Endothelial cell of umbilical vein (primary cell): ENCODE results near the gene DNM2. TPM values are rescaled to one million over a fixed set of nuclear protein-coding genes. Genes with fewer than 3 reads are reported as not detected.

Experiments
- BruUV-seq: library from RNA; stranded (reverse); fragments of 400-500 nt; replicated peaks from 2 replicates; lab custom pipeline; 2021; lab: Mats Ljungman, UMichigan
- CTCF ChIA-PET: fragments of 300-600, 350-600 bp; sonication (Branson Sonifier 250); formaldehyde crosslinking; loops from one replicate; lab custom pipeline; 2021; ENCODE audit warnings: antibody characterized with exemption, inconsistent platforms; lab: Charles Lee
- POLR2A ChIA-PET: fragments of 300-600, 350-600 bp; sonication (Branson Sonifier 250); formaldehyde crosslinking; loops from one replicate; lab custom pipeline; 2021; ENCODE audit warnings: antibody characterized with exemption, inconsistent platforms; lab: Charles Lee
- DNase-seq: peaks from one replicate; pipeline ENCODE4 v3.0.0-alpha.2; 2011; ENCODE audit warnings: low read depth, low spot score
- FAIRE-seq: peaks from 2 replicates; lab custom pipeline; 2011; peaks lifted over from hg19 to GRCh38; lab: Jason Lieb, UNC
- H2AFZ ChIP-seq: 2 replicates; pipeline ENCODE4 v1.6.0; 2012; ENCODE audit warnings: low read depth, low read length, control low read depth, inconsistent platforms
- H3K27ac ChIP-seq: 2 replicates; pipeline ENCODE4 v1.5.1; 2011; ENCODE audit warnings: low read depth, mild to moderate bottlenecking, control low read depth, low read length, moderate library complexity; ENCODE audit not compliant: insufficient read depth
- H3K27me3 ChIP-seq, 2 experiments: 2 replicates each; pipeline versions ENCODE4 v1.6.0 to v1.6.1; 2011; ENCODE audit warnings: low read length in 2 of 2, mixed read lengths in 1 of 2; ENCODE audit not compliant: control insufficient read depth in 2 of 2, insufficient read depth in 2 of 2
- H3K36me3 ChIP-seq, 2 experiments: 2 replicates in 1 of 2; 3 replicates in 1 of 2; pipeline ENCODE4 v1.5.1; 2011; ENCODE audit warnings: low read length in 2 of 2, mild to moderate bottlenecking in 1 of 2, moderate library complexity in 1 of 2; ENCODE audit not compliant: control insufficient read depth in 2 of 2, insufficient read depth in 2 of 2; ENCODE audit errors: extremely low read depth in 1 of 2
- H3K4me1 ChIP-seq: 3 replicates; pipeline ENCODE4 v1.5.1; 2011; ENCODE audit warnings: mild to moderate bottlenecking, low read length; ENCODE audit not compliant: control insufficient read depth, insufficient read depth; ENCODE audit errors: extremely low read depth
- H3K4me2 ChIP-seq: 2 replicates; pipeline ENCODE4 v1.6.1; 2011; ENCODE audit warnings: low read length, control low read depth, mixed read lengths; ENCODE audit not compliant: insufficient read depth
- H3K4me3 ChIP-seq, 3 experiments: fragments of 200-600 bp in 1 of 3; sonication (generic), shearing (Covaris generic) in 1 of 3; replicated peaks in 1 of 3; 2 replicates each; pipeline ENCODE4 v1.5.1; 2011 to 2016; ENCODE audit warnings: control low read depth in 3 of 3, low read length in 3 of 3, mild to moderate bottlenecking in 2 of 3, inconsistent platforms in 1 of 3, low read depth in 1 of 3, moderate library complexity in 1 of 3; ENCODE audit not compliant: insufficient read depth in 1 of 3
- H3K79me2 ChIP-seq: 2 replicates; pipeline ENCODE4 v1.6.0; 2012; ENCODE audit warnings: low read length, inconsistent platforms; ENCODE audit not compliant: control insufficient read depth, insufficient read depth
- H3K9ac ChIP-seq: replicated peaks from 2 replicates; pipeline ENCODE3; 2011; ENCODE audit warnings: low read length, control low read depth; ENCODE audit not compliant: insufficient read depth; ENCODE audit errors: extremely low read depth
- H3K9me1 ChIP-seq: replicated peaks from 3 replicates; pipeline ENCODE4 v1.6.0; 2011; ENCODE audit warnings: mild to moderate bottlenecking, low read length; ENCODE audit not compliant: control insufficient read depth, insufficient read depth; ENCODE audit errors: extremely low read depth
- H3K9me3 ChIP-seq: replicated peaks from 2 replicates; pipeline ENCODE4 v1.5.1; 2012; ENCODE audit warnings: low read length, inconsistent platforms; ENCODE audit not compliant: control insufficient read depth, insufficient read depth
- H4K20me1 ChIP-seq: replicated peaks from 2 replicates; pipeline ENCODE3; 2011; ENCODE audit warnings: mild to moderate bottlenecking, low read length; ENCODE audit not compliant: control insufficient read depth, insufficient read depth; ENCODE audit errors: extremely low read depth
- CTCF ChIP-seq, 2 donors: IDR thresholded peaks; 1 replicate in 1 of 2; 2 replicates in 1 of 2; pipeline ENCODE4 v1.5.1; 2011; ENCODE audit warnings: low read length in 2 of 2, mild to moderate bottlenecking in 2 of 2, moderate library complexity in 2 of 2, control low read depth in 1 of 2, inconsistent platforms in 1 of 2, low read depth in 1 of 2; ENCODE audit not compliant: insufficient read depth in 1 of 2; ENCODE audit errors: extremely low read depth in 1 of 2
- EZH2 ChIP-seq: IDR thresholded peaks from 2 replicates; pipeline ENCODE4 v1.6.1; 2012; ENCODE audit warnings: borderline replicate concordance, low read depth, mild to moderate bottlenecking, moderate library complexity, low read length, inconsistent platforms; ENCODE audit not compliant: severe bottlenecking
- GATA2 ChIP-seq: IDR thresholded peaks from 2 replicates; pipeline ENCODE4 v1.7.0; 2011; ENCODE audit warnings: low read depth, mild to moderate bottlenecking, moderate library complexity, mixed read lengths, low read length; ENCODE audit not compliant: insufficient read length, insufficient read depth
- MAX ChIP-seq: IDR thresholded peaks from 2 replicates; pipeline ENCODE4 v1.6.1; 2011; ENCODE audit not compliant: insufficient read depth, insufficient read length
- POLR2A ChIP-seq: IDR thresholded peaks from 2 replicates; pipeline ENCODE4 v1.6.1; 2012; ENCODE audit warnings: low read depth, mild to moderate bottlenecking, control low read depth, low read length
- POLR2AphosphoS5 ChIP-seq: IDR thresholded peaks from 2 replicates; pipeline ENCODE4 v1.6.1; 2012; ENCODE audit warnings: low read depth, mild to moderate bottlenecking, control low read depth, low read length, moderate library complexity; ENCODE audit not compliant: insufficient read depth
- dilution Hi-C: fragments of 300-500 bp; cut with MboI; formaldehyde crosslinking; loops from one replicate; pipeline ENCODE4 v1.15.0; 2019; ENCODE audit warnings: low sequenced_read_pairs; ENCODE audit not compliant: extremely low pct_ligation_motif_present
- intact Hi-C: fragments of 100-400 bp; cut with micrococcal nuclease; formaldehyde crosslinking; loops from one replicate; pipeline ENCODE4 v1.10.0; 2022
- polyA plus RNA-seq, 4 experiments: library from polyadenylated mRNA; depleted of rRNA in 3 of 4; stranded (reverse) in 3 of 4; unstranded in 1 of 4; fragments of >200 nt; gene quantifications; 2 replicates each; pipeline versions ENCODE4 v1.2.1 to v1.2.3, GENCODE V29; 2011 to 2012; ENCODE audit warnings: missing spikeins in 1 of 4
- total RNA-seq: library from RNA; stranded (reverse); gene quantifications from 2 replicates; pipeline ENCODE4 v1.2.3, GENCODE V29; 2021

The DNM2 gene
- total and polyA plus RNA-seq, 2 donors (not counting 3 experiments of a cell fraction or from before 2014, with no cell fraction given) = 81.8 to 175 TPM

- H3K9me1 ChIP-seq = no peaks in the 10 kb centered on the region
- H3K9ac ChIP-seq = no peak overlapping the region
- no peaks in the 10 kb centered on the region for H4K20me1 ChIP-seq
- H3K4me3 ChIP-seq = no peak overlapping the region
- dilution Hi-C loops (no loop called here), intact Hi-C loops (no loop called here)
- H3K27ac ChIP-seq = no peak overlapping the region
- H3K79me2 ChIP-seq = peaks cover 1% of the 10 kb centered on the region
- H3K9me3 ChIP-seq = no peaks in the 10 kb centered on the region
- H3K4me2 ChIP-seq = no peak overlapping the region
- peaks cover 4 to 38% of the 10 kb centered on the region in 2 experiments for H3K36me3 ChIP-seq
- BruUV-seq = no TSS peak
- no peaks in the 10 kb centered on the region for H3K27me3 ChIP-seq
- DNase-seq = no peak
- H3K4me1 ChIP-seq = peaks cover 8% of the 10 kb centered on the region
- TF ChIP-seq EZH2 (no peak), GATA2 (no peak), POLR2A (no peak), CTCF (IDR thresholded peaks at IDR 0.05; ENCODE audit: extremely low read depth in 1 of 2, insufficient read depth in 1 of 2, low read depth in 1 of 2, low read length in 2 of 2) (no peak)
- ChIA-PET POLR2A (no interaction called here), CTCF (no interaction called here)
- no peak overlapping the region for H2AFZ ChIP-seq
- FAIRE-seq = no peak
Measured at GRCh38 chr19:10816691-10817090, 98.8 kb downstream of the DNM2 start.

GRCh38 chr19:10817291-10818038, 99.6 kb downstream of the DNM2 start:
- Histone ChIP-seq H3K9me3 (no peaks in the 10 kb centered on the region), H3K4me2 (no peak overlapping the region), H3K9ac (no peak overlapping the region), H3K9me1 (no peaks in the 10 kb centered on the region), H2AFZ (no peak overlapping the region), H3K36me3 (peaks cover 4 to 38% of the 10 kb centered on the region in 2 experiments), H3K4me3 (no peak overlapping the region), H3K27ac (no peak overlapping the region), H3K79me2 (peaks cover 1% of the 10 kb centered on the region), H4K20me1 (no peaks in the 10 kb centered on the region), H3K27me3 (no peaks in the 10 kb centered on the region), H3K4me1 (peaks cover 8% of the 10 kb centered on the region)
- intact Hi-C loops = no loop called here
- CTCF ChIA-PET = interaction anchor here (1.6 to 2.0 kb wide), 3 partner anchors 41 to 54 kb away, joined by 4 to 6 read pairs (median 4); partner anchors contain the start of gene CARM1
- BruUV-seq = no TSS peak
- DNase-seq (no peak), FAIRE-seq (no peak)
- dilution Hi-C loops = no loop called here
- POLR2A ChIA-PET = no interaction called here
- TF ChIP-seq MAX (no peak), POLR2AphosphoS5 (no peak)
